ENCODE results near the gene NOX5.
A peak's percentile ranks its signal among the peaks of the same experiment; 100 is the strongest.
"Not testable (repeated sequence)": the region's sequence is repeated elsewhere in the genome, so short reads cannot be mapped to it uniquely, and the experiment has no call there.

The NOX5 gene

GRCh38 chr15:69058830-69059556 lies 44.5 kb downstream of the NOX5 start:
- DNase-seq (ENCODE audit: low spot score) = peak; percentile 88

GRCh38 chr15:69059557-69059943 lies 45.1 kb downstream of the NOX5 start:
- DNase-seq (ENCODE audit: low spot score) = no peak

- no peak for DNase-seq (ENCODE audit: low spot score)
Measured at GRCh38 chr15:69060041-69060481, 45.6 kb downstream of the NOX5 start.

GRCh38 chr15:69060744-69061143 lies 46.2 kb downstream of the NOX5 start:
- no peak for DNase-seq (ENCODE audit: low spot score)

GRCh38 chr15:69061414-69061842 lies 46.9 kb downstream of the NOX5 start:
- no peak for DNase-seq (ENCODE audit: low spot score)

- no peak for DNase-seq (ENCODE audit: low spot score)
Measured at GRCh38 chr15:69064649-69065048, 50.2 kb downstream of the NOX5 start.

- DNase-seq (ENCODE audit: low spot score) = no peak
Measured at GRCh38 chr15:69066007-69066995, 51.8 kb downstream of the NOX5 start.

- no peak for DNase-seq (ENCODE audit: low spot score)
Measured at GRCh38 chr15:69067296-69067695, 52.8 kb downstream of the NOX5 start.

GRCh38 chr15:69068157-69068556 lies 53.7 kb downstream of the NOX5 start:
- DNase-seq (ENCODE audit: low spot score) = no peak

- not testable (repeated sequence) for DNase-seq (ENCODE audit: low spot score)
Measured at GRCh38 chr15:69069290-69069689, 54.8 kb downstream of the NOX5 start.

GRCh38 chr15:69069996-69070395 lies 55.5 kb downstream of the NOX5 start:
- DNase-seq (ENCODE audit: low spot score) = no peak

- DNase-seq (ENCODE audit: low spot score) = no peak
Measured at GRCh38 chr15:69070396-69070795, 55.9 kb downstream of the NOX5 start.

- DNase-seq (ENCODE audit: low spot score) = no peak
Measured at GRCh38 chr15:69071260-69071659, 56.8 kb downstream of the NOX5 start.

GRCh38 chr15:69072906-69073305 lies 58.4 kb downstream of the NOX5 start:
- DNase-seq (ENCODE audit: low spot score) = no peak

GRCh38 chr15:69074001-69074842 lies 59.7 kb downstream of the NOX5 start:
- peak; percentile 59 for DNase-seq (ENCODE audit: low spot score)

- no peak for DNase-seq (ENCODE audit: low spot score)
Measured at GRCh38 chr15:69074843-69075224, 60.3 kb downstream of the NOX5 start.

GRCh38 chr15:69075440-69075839 lies 60.9 kb downstream of the NOX5 start:
- DNase-seq (ENCODE audit: low spot score) = no peak

- no peak for DNase-seq (ENCODE audit: low spot score)
Measured at GRCh38 chr15:69076756-69077155, 62.3 kb downstream of the NOX5 start.

- DNase-seq (ENCODE audit: low spot score) = no peak
Measured at GRCh38 chr15:69078638-69079037, 64.1 kb downstream of the NOX5 start.

GRCh38 chr15:69080295-69081248 lies 66.1 kb downstream of the NOX5 start:
- no peak for DNase-seq (ENCODE audit: low spot score)
